Left ventricle myocardium superior (tissue), 1 donor: ENCODE results near the gene SERINC5. TPM values are rescaled to one million over a fixed set of nuclear protein-coding genes. Genes with fewer than 3 reads are reported as not detected.

Source experiments
- ATAC-seq: fragments of 200-7000 bp; cut with Tn5 transposase; one replicate; pipeline ENCODE4 v1.9.1; 2020; ENCODE audit warnings: mild to moderate bottlenecking, moderate library complexity
- DNase-seq: peaks from one replicate; pipeline ENCODE4 v3.0.0-alpha.2; 2020
- intact Hi-C: fragments of 100-400 bp; cut with micrococcal nuclease; formaldehyde crosslinking; loops from one replicate; pipeline ENCODE4 v1.11.0; 2022
- total RNA-seq: library from RNA; stranded (reverse); fragmentation: NEBNext Ultra II Directional; extraction: Animal tissue kit (Norgen Biotek cat#: 25700); gene quantifications from one replicate; pipeline ENCODE4 v1.2.1, GENCODE V29; 2021
- donor health status: DM: no; HTN: yes; CAD: no; lungs with severe emphysema.

SERINC5 gene
- total RNA-seq, 1 donor from 2014 or later, result 13.7 TPM

DNA sequence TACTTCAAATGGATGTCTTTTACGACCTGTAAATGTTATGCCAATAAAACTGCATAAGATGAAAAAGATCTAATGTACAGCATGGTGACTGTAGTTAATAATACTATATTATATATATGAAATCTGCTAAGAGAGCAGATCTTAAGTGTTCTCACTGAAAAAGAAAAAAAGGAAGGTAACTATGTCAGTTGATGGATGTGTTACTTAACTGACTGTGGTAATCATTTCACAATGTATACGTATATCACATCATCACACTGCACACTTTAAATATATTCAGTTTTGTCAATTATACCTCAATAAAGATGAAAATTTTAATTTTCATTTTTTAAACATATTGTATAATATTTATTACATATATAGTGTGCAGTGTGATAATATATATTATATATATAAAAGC, 188.8 kb downstream of the SERINC5 start:
- DNase-seq (no peak), ATAC-seq (no peak)
- intact Hi-C loops, result no loop called here

DNA sequence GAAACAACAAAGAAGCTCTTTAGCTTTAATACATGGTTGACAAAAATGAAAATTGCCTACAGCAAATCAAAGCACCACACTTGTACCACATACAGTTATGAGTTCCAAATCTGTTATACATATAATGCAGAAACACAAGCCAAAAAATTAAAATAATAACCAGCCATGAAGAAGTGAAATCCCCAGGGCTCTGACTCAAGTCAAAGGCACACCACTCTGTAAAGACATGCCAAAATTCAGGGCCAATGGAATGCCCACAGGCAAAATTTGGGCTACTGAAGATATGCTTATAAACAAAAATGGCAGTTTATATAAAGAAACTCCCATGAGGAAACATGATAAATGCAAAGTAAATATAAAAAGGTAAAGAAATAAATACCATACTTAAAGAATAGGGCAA, 191.7 kb downstream of the SERINC5 start:
- no peak for DNase-seq
- no peak for ATAC-seq
- intact Hi-C loops, result no loop called here

Other genes starting within 250 kb of the SERINC5 start
- gene THBS4, start 220.7 kb downstream of the SERINC5 start, total RNA-seq, result 29.5 TPM
- not detected for gene SPZ1, start 64.0 kb upstream of the SERINC5 start, total RNA-seq
- 30.5 TPM for gene ZFYVE16, start 152.0 kb upstream of the SERINC5 start, total RNA-seq
- gene FAM151B, start 232.1 kb upstream of the SERINC5 start, total RNA-seq, result 1.8 TPM